BJ (cell line): ENCODE data around the gene SLC9A1. TPM values are rescaled to one million over a fixed set of nuclear protein-coding genes. Genes with fewer than 3 reads are reported as not detected.
A peak's percentile ranks its signal among the peaks of the same experiment; 100 is the strongest.

Experiments used
- CTCF ChIA-PET: fragments of 350-600 bp; formaldehyde crosslinking; extraction: SDS; loops from one replicate; lab custom pipeline; 2021; ENCODE audit warnings: antibody characterized with exemption, inconsistent platforms; lab: Yijun Ruan, JAX
- POLR2A ChIA-PET: fragments of 300-600 bp; sonication (Branson Sonifier 250); formaldehyde crosslinking; extraction: SDS; loops from one replicate; lab custom pipeline; 2021; ENCODE audit warnings: antibody characterized with exemption; lab: Charles Lee
- DNase-seq: peaks from one replicate; pipeline ENCODE4 v3.0.0-alpha.2; 2011; ENCODE audit warnings: low read depth
- H3K27me3 ChIP-seq: 2 replicates; pipeline ENCODE4 v1.6.0; 2011; ENCODE audit warnings: low read length; ENCODE audit not compliant: control insufficient read depth, insufficient read depth
- H3K36me3 ChIP-seq: 2 replicates; pipeline ENCODE4 v1.5.1; 2011; ENCODE audit warnings: low read length; ENCODE audit not compliant: control insufficient read depth, insufficient read depth
- H3K4me3 ChIP-seq: 2 replicates; pipeline ENCODE4 v1.5.1; 2011; ENCODE audit warnings: low read depth, mild to moderate bottlenecking, control low read depth, low read length
- CTCF ChIP-seq: IDR thresholded peaks from 2 replicates; pipeline ENCODE4 v1.5.1; 2011; ENCODE audit warnings: low read depth, mild to moderate bottlenecking, control low read depth, inconsistent platforms, low read length, moderate library complexity; ENCODE audit not compliant: insufficient read depth
- polyA plus RNA-seq: library from polyadenylated mRNA; depleted of rRNA; stranded (reverse); fragments of >200 nt; gene quantifications from 2 replicates; pipeline ENCODE4 v1.2.3, GENCODE V29; 2011

The SLC9A1 gene
- polyA plus RNA-seq, 1 experiment = 18.9 TPM

- no peaks in the 10 kb centered on the region for H3K27me3 ChIP-seq
- no peak for DNase-seq
- H3K4me3 ChIP-seq = peak overlapping the region; percentile 66
- TF ChIP-seq CTCF = no peak
- POLR2A ChIA-PET = interaction anchor here (0.5 to 1.4 kb wide), 4 partner anchors 9 to 1489 kb away, joined by 3 to 10 read pairs (median 6); partner anchors contain the start of gene TAF12
- CTCF ChIA-PET = interaction anchor here (0.6 to 5.6 kb wide), 14 partner anchors 10 to 128 kb away, joined by 3 to 38 read pairs (median 4); no protein-coding TSS in a partner anchor
- no peaks in the 10 kb centered on the region for H3K36me3 ChIP-seq
Observed at GRCh38 chr1:27154469-27154990, 395 bp downstream of the SLC9A1 start.

- POLR2A ChIA-PET = interaction anchor here (1.4 kb wide), 1 partner anchor 42 kb away, joined by 5 read pairs; no protein-coding TSS in a partner anchor
- Histone ChIP-seq H3K27me3 (no peaks in the 10 kb centered on the region), H3K36me3 (no peaks in the 10 kb centered on the region), H3K4me3 (peak overlapping the region; percentile 66)
- TF ChIP-seq CTCF = no peak
- no peak for DNase-seq
- CTCF ChIA-PET = interaction anchor here (0.9 to 5.6 kb wide), 8 partner anchors 10 to 108 kb away, joined by 3 to 38 read pairs (median 6); no protein-coding TSS in a partner anchor
Observed at GRCh38 chr1:27153927-27154358, 982 bp downstream of the SLC9A1 start.

- TF ChIP-seq CTCF = no peak
- peak overlapping the region; percentile 66 for H3K4me3 ChIP-seq
- no peaks in the 10 kb centered on the region for H3K36me3 ChIP-seq
- ChIA-PET POLR2A (no interaction called here), CTCF (interaction anchor here (1.7 to 5.6 kb wide), 3 partner anchors 10 to 55 kb away, joined by 4 to 38 read pairs (median 6); no protein-coding TSS in a partner anchor)
- no peaks in the 10 kb centered on the region for H3K27me3 ChIP-seq
- no peak for DNase-seq
Observed at GRCh38 chr1:27153549-27153886, 1.4 kb downstream of the SLC9A1 start.

GRCh38 chr1:27152829-27153548 is 1.9 kb downstream of the SLC9A1 start:
- POLR2A ChIA-PET = interaction anchor here (0.6 kb wide), 1 partner anchor 17 kb away, joined by 3 read pairs; no protein-coding TSS in a partner anchor
- DNase-seq = no peak
- CTCF ChIA-PET = interaction anchor here (0.9 to 5.6 kb wide), 7 partner anchors 10 to 234 kb away, joined by 3 to 38 read pairs (median 4); no protein-coding TSS in a partner anchor
- TF ChIP-seq CTCF = no peak
- H3K27me3 ChIP-seq = no peaks in the 10 kb centered on the region
- no peaks in the 10 kb centered on the region for H3K36me3 ChIP-seq
- H3K4me3 ChIP-seq = peak overlapping the region; percentile 66
